GM12864 (cell line): ENCODE results near the gene ABCC5.

Experiments used
- DNase-seq: peaks from one replicate; pipeline ENCODE4 v3.0.0-alpha.2; 2011; ENCODE audit warnings: low read depth
- H3K4me3 ChIP-seq: 2 replicates; pipeline ENCODE4 v1.5.1; 2011; ENCODE audit warnings: mild to moderate bottlenecking, low read depth, low read length, control low read depth
- CTCF ChIP-seq: IDR thresholded peaks from 2 replicates; pipeline ENCODE4 v1.5.1; 2011; ENCODE audit warnings: low read depth, mild to moderate bottlenecking, moderate library complexity, low read length, control low read depth, inconsistent platforms; ENCODE audit errors: missing control alignments

Gene ABCC5

GRCh38 chr3:184017672-184018423 is at the start of gene ABCC5:
ABCC5 (minus strand) TSS chr3:184017884; CDS start chr3:184014392, 3,492 bp downstream.
- H3K4me3 ChIP-seq: peak within 1 kb of the TSS; percentile 91
- no peak for TF ChIP-seq CTCF
- DNase-seq: peak; percentile 62

GRCh38 chr3:184066211-184066610 is 48.5 kb upstream of the ABCC5 start:
- no peak overlapping the region for H3K4me3 ChIP-seq
- no peak for TF ChIP-seq CTCF
- no peak for DNase-seq

- no peak for TF ChIP-seq CTCF
- DNase-seq: no peak
- no peak overlapping the region for H3K4me3 ChIP-seq
These were observed 45.0 kb upstream of the ABCC5 start for GRCh38 chr3:184062637-184063036.

GRCh38 chr3:184059424-184059823 is 41.7 kb upstream of the ABCC5 start:
- TF ChIP-seq CTCF: no peak
- no peak for DNase-seq
- H3K4me3 ChIP-seq: no peak overlapping the region

GRCh38 chr3:184058029-184058428 is 40.3 kb upstream of the ABCC5 start:
- no peak overlapping the region for H3K4me3 ChIP-seq
- no peak for DNase-seq
- no peak for TF ChIP-seq CTCF

GRCh38 chr3:184052767-184053166 is 35.1 kb upstream of the ABCC5 start, which contains the start of gene HTR3C:
HTR3C (plus strand) TSS chr3:184053047; CDS start chr3:184053081, 34 bp downstream.
- no peak for DNase-seq
- no peak for TF ChIP-seq CTCF
- H3K4me3 ChIP-seq: no peak within 1 kb of the TSS
